OCI-LY3 (cell line): ENCODE measurements around the gene KRT38.

Source experiments
- CTCF ChIP-seq: fragments of 200-600, 300-600 bp; sonication (generic); IDR thresholded peaks from 2 replicates; pipeline ENCODE4 v1.5.1; 2014; ENCODE audit warnings: antibody characterized with exemption, low read length, low read depth
- EZH2phosphoT487 ChIP-seq: fragments of 200-600 bp; shearing (Covaris generic); IDR thresholded peaks from 2 replicates; pipeline ENCODE4 v1.6.1; 2018; ENCODE audit warnings: antibody characterized with exemption, mixed run types, low read depth

GRCh38 chr17:41463746-41464145, 23.0 kb upstream of the KRT38 start:
- TF ChIP-seq CTCF (no peak), EZH2phosphoT487 (no peak)
